ENCODE measurements around the gene KCNH2.

KCNH2 gene

GRCh38 chr7:150908173-150908572 lies 69.9 kb downstream of the KCNH2 start:
- TF ChIP-seq CTCF (conservative IDR thresholded peaks at IDR 0.05) = no peak

GRCh38 chr7:150904011-150904909 lies 73.9 kb downstream of the KCNH2 start:
- peak overlapping the region; percentile 96 for H3K27ac ChIP-seq
- TF ChIP-seq CTCF (conservative IDR thresholded peaks at IDR 0.05) = no peak

More at GRCh38 chr7:150908173-150908572, 69.9 kb downstream of the KCNH2 start:
- no peak overlapping the region for H3K27ac ChIP-seq

DNA sequence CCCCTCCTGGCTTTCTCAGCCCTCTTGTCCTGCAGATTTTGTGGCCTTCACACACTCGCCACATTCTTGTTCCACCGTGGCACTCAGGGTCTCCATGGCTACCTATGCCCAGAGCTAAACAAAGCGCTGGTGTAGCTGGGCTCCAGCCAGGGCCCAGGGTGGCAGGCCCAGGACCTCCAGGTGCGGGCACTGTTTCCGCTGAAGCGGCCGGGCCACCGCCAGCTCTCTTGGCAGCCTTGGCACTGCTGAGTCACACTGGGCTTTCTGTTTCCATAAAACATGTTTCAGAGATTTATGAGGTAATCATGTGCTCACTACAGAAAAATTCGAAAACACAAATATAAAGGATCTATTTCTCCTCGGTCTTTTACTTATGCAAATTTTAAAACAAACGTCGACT lies 74.5 kb downstream of the KCNH2 start:
- TF ChIP-seq CTCF (conservative IDR thresholded peaks at IDR 0.05) = peak; percentile 40
- peak overlapping the region; percentile 96 for H3K27ac ChIP-seq

DNA sequence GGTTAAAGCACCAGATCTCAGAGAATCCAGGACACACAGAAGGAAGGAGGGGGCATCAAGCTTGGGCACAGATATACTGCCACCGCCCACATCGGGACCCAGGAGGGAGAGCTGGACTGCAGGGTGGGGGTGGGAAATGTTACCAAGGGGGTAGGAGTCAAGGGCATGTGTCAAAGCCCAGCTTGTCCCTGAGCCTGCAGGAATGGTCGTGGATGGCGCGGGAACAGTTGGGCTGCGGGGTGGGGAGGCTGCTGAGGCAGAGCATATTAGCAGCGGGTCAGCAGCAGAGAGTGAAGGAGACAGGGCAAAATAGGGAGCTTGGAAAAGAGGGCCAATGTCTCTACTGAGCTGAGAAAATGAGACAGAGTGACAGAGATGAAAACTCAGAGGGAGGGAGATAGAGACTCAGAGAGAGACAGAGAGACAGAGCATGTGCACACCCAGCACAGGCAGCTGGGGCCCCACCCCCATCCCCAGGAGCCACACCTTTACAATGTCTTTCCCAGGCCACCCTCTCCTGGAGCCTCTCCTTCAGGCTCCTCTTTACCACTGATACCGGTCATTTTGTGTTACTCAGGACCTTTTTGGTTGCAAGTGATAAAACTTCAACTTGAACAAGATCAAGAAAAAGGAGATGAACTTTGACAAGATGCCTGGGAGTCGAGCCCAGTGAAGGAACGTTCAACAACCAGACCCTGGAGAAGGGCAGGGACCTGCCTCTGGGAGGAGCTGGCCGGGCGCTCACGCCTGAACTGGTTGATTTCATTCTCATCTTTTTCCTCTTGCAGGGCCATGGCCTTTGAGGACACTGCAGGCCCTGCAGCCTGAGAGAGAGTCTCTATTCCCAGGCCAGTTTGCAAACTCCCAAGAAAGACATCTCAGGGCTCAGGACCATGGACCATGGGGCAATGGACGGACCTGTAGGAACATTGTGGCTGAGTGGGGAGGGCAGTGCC lies 75.8 kb downstream of the KCNH2 start:
- no peak for TF ChIP-seq CTCF (conservative IDR thresholded peaks at IDR 0.05)
- peak overlapping the region; percentile 96 for H3K27ac ChIP-seq

DNA sequence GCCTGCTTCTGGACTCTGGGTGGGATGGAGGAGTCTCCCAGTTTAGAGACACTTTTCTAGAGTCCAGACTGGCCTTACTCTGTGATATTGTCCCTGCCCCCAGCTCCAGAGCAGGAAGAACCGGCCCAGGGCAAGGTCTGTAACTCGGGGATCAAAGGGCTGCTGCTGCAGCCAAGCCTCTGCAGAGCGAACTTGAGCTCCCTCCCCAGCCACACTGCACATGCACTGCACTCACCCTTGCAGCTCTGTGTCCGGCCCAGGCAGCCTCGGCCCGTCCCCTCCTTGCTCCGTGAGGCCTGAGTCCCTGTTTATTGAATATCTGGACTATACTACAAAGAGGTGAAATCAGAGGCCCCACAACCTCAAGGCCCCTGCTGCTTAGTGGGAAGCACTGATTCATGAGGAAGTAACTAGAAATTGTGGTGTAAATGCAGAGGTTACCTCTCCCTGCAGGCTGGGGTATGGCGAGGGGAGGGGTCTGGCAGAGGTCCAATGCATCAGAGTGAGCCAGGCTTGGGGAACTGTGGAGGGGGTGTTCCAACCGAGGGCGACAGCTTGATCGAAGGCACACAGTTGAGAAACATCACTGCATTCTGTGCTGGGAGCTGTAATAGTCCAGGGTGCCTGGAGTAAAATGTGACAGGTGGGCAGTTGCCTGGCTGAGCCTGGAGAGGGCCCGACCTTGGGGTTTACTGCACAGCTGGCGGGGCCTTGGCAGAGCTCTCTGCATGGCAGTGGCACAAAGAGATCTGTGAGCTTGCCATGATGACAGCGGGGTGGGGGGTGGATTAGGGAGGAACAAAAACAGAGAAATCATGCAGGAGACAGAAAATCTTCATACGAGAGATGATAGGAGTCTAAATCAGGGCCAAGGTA lies 76.7 kb downstream of the KCNH2 start:
- H3K27ac ChIP-seq = peak overlapping the region; percentile 96
- TF ChIP-seq CTCF (conservative IDR thresholded peaks at IDR 0.05) = no peak

DNA sequence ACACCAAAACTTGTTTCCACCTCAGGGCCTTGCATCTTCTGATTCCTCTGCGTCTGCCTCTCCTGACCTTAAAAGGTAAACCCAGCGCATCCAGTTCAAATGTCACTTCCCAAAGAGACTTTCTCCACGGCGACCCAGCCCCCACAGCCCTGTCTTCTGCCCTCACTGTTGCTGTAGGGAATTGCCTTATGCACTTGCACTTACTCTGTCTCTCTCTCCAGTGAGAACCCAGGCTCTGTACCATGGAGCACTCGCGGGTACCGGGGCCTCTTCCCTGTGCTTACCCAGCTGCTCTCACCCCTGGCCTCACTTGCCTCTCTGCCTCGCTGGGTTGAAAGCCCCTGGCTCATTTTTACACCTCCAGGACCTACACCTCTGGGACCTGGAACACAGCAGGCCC lies 77.4 kb downstream of the KCNH2 start:
- H3K27ac ChIP-seq = peak overlapping the region; percentile 96
- TF ChIP-seq CTCF (conservative IDR thresholded peaks at IDR 0.05) = no peak

Measured in VCaP (cell line).